ENCODE measurements around the gene RPUSD1. TPM values are rescaled to one million over a fixed set of nuclear protein-coding genes. Genes with fewer than 3 reads are reported as not detected.

The RPUSD1 gene
- total and polyA plus RNA-seq, 2 donors (not counting 1 experiment from before 2014, with no cell fraction given), result 34.7 to 46.1 TPM

- Histone ChIP-seq H3K4me1 (ENCODE audit: control insufficient read depth in 2 of 2, insufficient read depth in 2 of 2, low read length in 2 of 2) (peaks cover 3 to 8% of the 10 kb centered on the region in 2 donors), H4K20me1 (ENCODE audit: control insufficient read depth, insufficient read depth, low read length, poor library complexity, severe bottlenecking) (no peaks in the 10 kb centered on the region), H2AFZ (ENCODE audit: insufficient read depth, low read depth, low read length, poor library complexity, severe bottlenecking) (peak overlapping the region; percentile 8), H3K9ac (ENCODE audit: low read length) (no peak overlapping the region), H3K36me3 (replicated peaks in 1 of 2; ENCODE audit: control extremely low read depth in 1 of 2, control insufficient read depth in 1 of 2, extremely low read depth in 1 of 2, insufficient read depth in 2 of 2, low read length in 1 of 2) (no peaks in the 10 kb centered on the region), H3K4me3 (ENCODE audit: control extremely low read depth in 1 of 5, extremely low read depth in 1 of 5, insufficient read depth in 1 of 5, low read depth in 2 of 5, low read length in 4 of 5) (no peak overlapping the region), H3K9me3 (ENCODE audit: control extremely low read depth in 1 of 3, control insufficient read depth in 2 of 3, insufficient read depth in 1 of 3, low read length in 2 of 3) (peaks cover 0 to 15% (median 0%) of the 10 kb centered on the region in 3 donors), H3K27me3 (replicated peaks in 1 of 4; ENCODE audit: control extremely low read depth in 1 of 4, control insufficient read depth in 3 of 4, insufficient read depth in 4 of 4, low read length in 3 of 4) (peaks cover 0 to 54% (median 10%) of the 10 kb centered on the region in 4 experiments), H3K79me2 (ENCODE audit: control insufficient read depth, insufficient read depth, low read length) (peaks cover 11% of the 10 kb centered on the region), H3K27ac (ENCODE audit: low read length in 2 of 2) (no peak overlapping the region), H3K4me2 (replicated peaks; ENCODE audit: low read depth, low read length, poor library complexity, severe bottlenecking) (peak overlapping the region; percentile 55)
- Mint-ChIP-seq H3K27me3 (peaks cover 32% of the 10 kb centered on the region), H3K4me3 (no peak overlapping the region), H3K9me3 (ENCODE audit: insufficient read depth) (no peaks in the 10 kb centered on the region), H3K4me1 (peaks cover 3% of the 10 kb centered on the region), H3K27ac (no peak overlapping the region)
- 70% methylated on average over 15 of the region's 22 CpGs for WGBS (ENCODE audit: insufficient coverage)
- TF ChIP-seq EZH2 (IDR thresholded peaks at IDR 0.05; ENCODE audit: borderline replicate concordance, insufficient read depth, low read depth, low read length, poor library complexity, severe bottlenecking), result no peak
- TF ChIP-seq, protein P1, sequence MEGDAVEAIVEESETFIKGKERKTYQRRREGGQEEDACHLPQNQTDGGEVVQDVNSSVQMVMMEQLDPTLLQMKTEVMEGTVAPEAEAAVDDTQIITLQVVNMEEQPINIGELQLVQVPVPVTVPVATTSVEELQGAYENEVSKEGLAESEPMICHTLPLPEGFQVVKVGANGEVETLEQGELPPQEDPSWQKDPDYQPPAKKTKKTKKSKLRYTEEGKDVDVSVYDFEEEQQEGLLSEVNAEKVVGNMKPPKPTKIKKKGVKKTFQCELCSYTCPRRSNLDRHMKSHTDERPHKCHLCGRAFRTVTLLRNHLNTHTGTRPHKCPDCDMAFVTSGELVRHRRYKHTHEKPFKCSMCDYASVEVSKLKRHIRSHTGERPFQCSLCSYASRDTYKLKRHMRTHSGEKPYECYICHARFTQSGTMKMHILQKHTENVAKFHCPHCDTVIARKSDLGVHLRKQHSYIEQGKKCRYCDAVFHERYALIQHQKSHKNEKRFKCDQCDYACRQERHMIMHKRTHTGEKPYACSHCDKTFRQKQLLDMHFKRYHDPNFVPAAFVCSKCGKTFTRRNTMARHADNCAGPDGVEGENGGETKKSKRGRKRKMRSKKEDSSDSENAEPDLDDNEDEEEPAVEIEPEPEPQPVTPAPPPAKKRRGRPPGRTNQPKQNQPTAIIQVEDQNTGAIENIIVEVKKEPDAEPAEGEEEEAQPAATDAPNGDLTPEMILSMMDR (IDR thresholded peaks at IDR 0.05), result peak; percentile 10
- POLR2A ChIA-PET, result no interaction called here
- intact Hi-C loops (cut with micrococcal nuclease), result no loop called here
- ATAC-seq (ENCODE audit: low read depth) (no peak), DNase-seq (no peak)
- CTCF ChIA-PET, result no interaction called here
These were observed 25.8 kb upstream of the RPUSD1 start for GRCh38 chr16:813916-814412.

DNA sequence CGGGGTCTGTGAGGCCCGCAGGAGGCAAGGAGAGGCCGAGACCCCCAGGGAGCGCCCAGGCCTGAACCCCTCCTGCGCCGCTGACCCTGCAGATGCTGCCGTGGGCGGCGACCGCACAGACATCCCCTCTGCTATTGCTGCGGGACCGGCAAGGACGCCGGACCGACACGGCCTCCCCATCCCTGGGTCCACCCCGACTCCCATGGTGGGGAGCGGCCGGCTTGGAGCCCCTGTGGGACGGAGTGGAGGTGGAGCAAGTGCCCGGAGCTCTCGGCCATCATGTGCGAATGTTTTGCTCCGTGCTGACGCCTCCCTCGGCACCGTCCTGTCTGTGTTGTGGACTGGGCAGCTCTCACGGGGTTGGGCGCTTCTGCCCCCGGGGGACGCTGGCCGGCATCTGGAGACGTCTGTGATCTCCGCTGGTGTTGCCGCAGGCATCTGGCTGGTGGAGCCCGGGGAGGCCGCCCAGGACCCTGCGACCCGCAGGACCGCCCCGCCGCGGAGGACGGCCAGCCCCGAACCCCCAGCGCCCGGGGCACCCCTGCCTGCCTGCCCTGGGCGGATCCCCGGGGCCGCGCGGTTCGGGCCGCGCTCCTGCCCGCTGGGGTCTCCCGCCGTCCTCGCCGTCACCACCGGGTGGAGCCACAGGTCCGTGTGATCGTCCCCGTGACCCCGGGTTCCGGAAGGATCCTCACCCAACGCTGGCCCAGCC lies 25.2 kb upstream of the RPUSD1 start:
- DNase-seq (peak; percentile 54), ATAC-seq (ENCODE audit: low read depth) (peak; percentile 87)
- H3K4me1 Mint-ChIP-seq, result peaks cover 5% of the 10 kb centered on the region
- no peak overlapping the region for H3K27ac Mint-ChIP-seq
- intact Hi-C loops (cut with micrococcal nuclease), result no loop called here
- H3K9me3 Mint-ChIP-seq (ENCODE audit: insufficient read depth), result no peaks in the 10 kb centered on the region
- Histone ChIP-seq H3K9me3 (ENCODE audit: control extremely low read depth in 1 of 3, control insufficient read depth in 2 of 3, insufficient read depth in 1 of 3, low read length in 2 of 3) (peaks cover 0 to 15% (median 0%) of the 10 kb centered on the region in 3 donors), H4K20me1 (ENCODE audit: control insufficient read depth, insufficient read depth, low read length, poor library complexity, severe bottlenecking) (no peaks in the 10 kb centered on the region), H2AFZ (ENCODE audit: insufficient read depth, low read depth, low read length, poor library complexity, severe bottlenecking) (peak overlapping the region; percentile 8), H3K36me3 (replicated peaks in 1 of 2; ENCODE audit: control extremely low read depth in 1 of 2, control insufficient read depth in 1 of 2, extremely low read depth in 1 of 2, insufficient read depth in 2 of 2, low read length in 1 of 2) (no peaks in the 10 kb centered on the region), H3K79me2 (ENCODE audit: control insufficient read depth, insufficient read depth, low read length) (peaks cover 15% of the 10 kb centered on the region), H3K27me3 (replicated peaks in 1 of 4; ENCODE audit: control extremely low read depth in 1 of 4, control insufficient read depth in 3 of 4, insufficient read depth in 4 of 4, low read length in 3 of 4) (peaks cover 0 to 49% (median 7%) of the 10 kb centered on the region in 4 experiments), H3K4me3 (ENCODE audit: control extremely low read depth in 1 of 5, extremely low read depth in 1 of 5, insufficient read depth in 1 of 5, low read depth in 2 of 5, low read length in 4 of 5) (no peak overlapping the region), H3K4me2 (replicated peaks; ENCODE audit: low read depth, low read length, poor library complexity, severe bottlenecking) (peak overlapping the region; percentile 55), H3K9ac (ENCODE audit: low read length) (no peak overlapping the region), H3K27ac (ENCODE audit: low read length in 2 of 2) (no peak overlapping the region), H3K4me1 (ENCODE audit: control insufficient read depth in 2 of 2, insufficient read depth in 2 of 2, low read length in 2 of 2) (peaks cover 9 to 11% of the 10 kb centered on the region in 2 donors)
- ChIA-PET POLR2A (no interaction called here), CTCF (no interaction called here)
- H3K4me3 Mint-ChIP-seq, result peak overlapping the region; percentile 24
- peaks cover 32% of the 10 kb centered on the region for H3K27me3 Mint-ChIP-seq
- TF ChIP-seq, protein P1 (IDR thresholded peaks at IDR 0.05), result peak; percentile 51
- TF ChIP-seq EZH2 (IDR thresholded peaks at IDR 0.05; ENCODE audit: borderline replicate concordance, insufficient read depth, low read depth, low read length, poor library complexity, severe bottlenecking), result no peak
- 19% methylated on average over 67 of the region's 67 CpGs for WGBS (ENCODE audit: insufficient coverage)
